HEK293T (cell line): ENCODE data around the gene PLA2G4A.

Experiments used
- ARNT ChIP-seq: fragments of 450-650 bp; IDR thresholded peaks from 2 replicates; pipeline ENCODE4 v1.6.1; 2017; ENCODE audit warnings: mild to moderate bottlenecking
- BHLHE40 ChIP-seq: fragments of 450-650 bp; IDR thresholded peaks from 2 replicates; pipeline ENCODE4 v1.6.1; 2016; ENCODE audit warnings: mild to moderate bottlenecking, moderate library complexity, borderline replicate concordance
- CTBP1 ChIP-seq: fragments of 450-650 bp; IDR thresholded peaks from 2 replicates; pipeline ENCODE4 v1.6.1; 2016; ENCODE audit warnings: borderline replicate concordance
- FOXK2 ChIP-seq: fragments of 450-650 bp; IDR thresholded peaks from 2 replicates; pipeline ENCODE4 v1.6.1; 2016; ENCODE audit warnings: mild to moderate bottlenecking
- HDGF ChIP-seq: fragments of 450-650 bp; IDR thresholded peaks from 2 replicates; pipeline ENCODE4 v1.6.1; 2017; ENCODE audit warnings: antibody characterized with exemption, borderline replicate concordance
- LEF1 ChIP-seq: fragments of 450-650 bp; IDR thresholded peaks from 2 replicates; pipeline ENCODE4 v1.6.1; 2017; ENCODE audit warnings: mild to moderate bottlenecking, borderline replicate concordance
- SP1 ChIP-seq: fragments of 450-650 bp; IDR thresholded peaks from 2 replicates; pipeline ENCODE4 v1.6.1; 2017
- SUZ12 ChIP-seq: fragments of 450-650 bp; IDR thresholded peaks from 2 replicates; pipeline ENCODE4 v1.6.1; 2016; ENCODE audit warnings: mild to moderate bottlenecking
- TARDBP ChIP-seq: fragments of 450-650 bp; IDR thresholded peaks from 2 replicates; pipeline ENCODE4 v1.6.1; 2016

GRCh38 chr1:186982116-186982515, 153.4 kb downstream of the PLA2G4A start:
- TF ChIP-seq LEF1 (no peak), FOXK2 (no peak), ARNT (no peak), SUZ12 (no peak), TARDBP (no peak), SP1 (no peak), BHLHE40 (no peak), HDGF (no peak), CTBP1 (no peak)
